GM23248 (cell line): ENCODE measurements around the gene DOCK10.

Source experiments
- EZH2 ChIP-seq: fragments of 200-600 bp; sonication (generic); IDR thresholded peaks from 2 replicates; pipeline ENCODE4 v1.6.1; 2018; ENCODE audit warnings: antibody characterized with exemption, mild to moderate bottlenecking; ENCODE audit not compliant: insufficient read depth, poor library complexity, severe bottlenecking
- EZH2phosphoT487 ChIP-seq: fragments of 200-600 bp; sonication (generic); IDR thresholded peaks from 2 replicates; pipeline ENCODE4 v1.6.1; 2018; ENCODE audit warnings: antibody characterized with exemption, moderate library complexity, mild to moderate bottlenecking, low read depth; ENCODE audit not compliant: insufficient read depth

GRCh38 chr2:224894356-224894755 is 147.9 kb downstream of the DOCK10 start:
- TF ChIP-seq EZH2 (no peak), EZH2phosphoT487 (no peak)
